ENCODE results near the gene TUBAL3. TPM values are rescaled to one million over a fixed set of nuclear protein-coding genes. Genes with fewer than 3 reads are reported as not detected.
"Not testable (repeated sequence)": the region's sequence is repeated elsewhere in the genome, so short reads cannot be mapped to it uniquely, and the experiment has no call there.

Gene TUBAL3
- total and polyA plus RNA-seq, 7 experiments from 2014 or later = not detected

- no peak overlapping the region for H3K4me3 ChIP-seq (ENCODE audit: low read length)
- peaks cover 0 to 47% (median 22%) of the 10 kb centered on the region in 5 donors for H3K36me3 Mint-ChIP-seq
- H3K27ac Mint-ChIP-seq = no peak overlapping the region
- H3K4me3 Mint-ChIP-seq = no peak overlapping the region
- no peak overlapping the region for H3K27ac ChIP-seq (ENCODE audit: low read depth, low read length)
- DNase-seq (no peak), ATAC-seq (no peak)
- H3K4me1 ChIP-seq (ENCODE audit: control insufficient read depth in 2 of 2, insufficient read depth in 2 of 2, low read length in 2 of 2) = no peaks in the 10 kb centered on the region
- no peaks in the 10 kb centered on the region for H3K27me3 ChIP-seq (ENCODE audit: control insufficient read depth in 2 of 2, insufficient read depth in 2 of 2, low read length in 2 of 2)
- intact Hi-C loops (cut with micrococcal nuclease) = loop anchor here in 1 of 2 donors (5.0 kb wide), 1 partner anchor 136 kb away; no protein-coding TSS in a partner anchor
- peaks cover 0 to 4% (median 0%) of the 10 kb centered on the region in 5 donors for H3K27me3 Mint-ChIP-seq
- H3K4me1 Mint-ChIP-seq = peaks cover 0 to 11% (median 0%) of the 10 kb centered on the region in 7 donors
- ChIA-PET CTCF (interaction anchor here (1.2 kb wide), 1 partner anchor 569 kb away, joined by 3 read pairs; no protein-coding TSS in a partner anchor), POLR2A (no interaction called here)
- no peaks in the 10 kb centered on the region for H3K9me3 ChIP-seq (ENCODE audit: control insufficient read depth in 2 of 3, low read length in 3 of 3)
- H3K36me3 ChIP-seq (ENCODE audit: control insufficient read depth in 2 of 3, insufficient read depth in 3 of 3, low read length in 3 of 3) = no peaks in the 10 kb centered on the region
- H3K9me3 Mint-ChIP-seq = peaks cover 0 to 24% (median 17%) of the 10 kb centered on the region in 11 donors
These were observed 14.0 kb upstream of the TUBAL3 start for GRCh38 chr10:5418584-5418983.

DNA sequence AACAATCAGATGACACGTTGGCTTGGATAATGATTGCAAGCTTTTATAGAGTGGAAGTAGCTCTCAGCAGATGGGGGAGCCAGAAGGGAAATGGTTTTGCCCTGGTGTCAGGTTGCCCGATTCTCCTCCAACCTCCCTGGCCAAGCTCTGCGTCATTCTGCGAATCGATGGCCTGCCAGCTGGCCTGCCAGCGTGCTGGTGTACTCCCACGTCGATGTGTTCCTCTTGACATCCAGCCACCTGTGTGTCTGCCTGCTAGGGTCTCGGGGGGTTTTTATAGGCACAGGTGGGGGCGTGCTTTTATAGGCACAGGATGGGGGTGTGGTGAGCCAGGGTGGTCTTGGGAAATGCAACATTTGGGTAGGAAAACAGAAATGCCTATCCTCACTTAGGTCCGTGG lies 12.4 kb upstream of the TUBAL3 start:
- no peaks in the 10 kb centered on the region for H3K9me3 ChIP-seq (ENCODE audit: control insufficient read depth in 2 of 3, low read length in 3 of 3)
- ChIA-PET CTCF (no interaction called here), POLR2A (no interaction called here)
- H3K4me3 ChIP-seq (ENCODE audit: low read length) = no peak overlapping the region
- H3K36me3 ChIP-seq (ENCODE audit: control insufficient read depth in 2 of 3, insufficient read depth in 3 of 3, low read length in 3 of 3) = no peaks in the 10 kb centered on the region
- no peaks in the 10 kb centered on the region for H3K4me1 ChIP-seq (ENCODE audit: control insufficient read depth in 2 of 2, insufficient read depth in 2 of 2, low read length in 2 of 2)
- no peak overlapping the region for H3K27ac Mint-ChIP-seq
- H3K36me3 Mint-ChIP-seq = peaks cover 0 to 43% (median 20%) of the 10 kb centered on the region in 5 donors
- peaks cover 0 to 5% (median 0%) of the 10 kb centered on the region in 5 donors for H3K27me3 Mint-ChIP-seq
- H3K4me1 Mint-ChIP-seq = peaks cover 0 to 13% (median 0%) of the 10 kb centered on the region in 7 donors
- intact Hi-C loops (cut with micrococcal nuclease) = loop anchor here in 1 of 2 donors (5.0 kb wide), 1 partner anchor 135 kb away; no protein-coding TSS in a partner anchor
- no peak overlapping the region for H3K4me3 Mint-ChIP-seq
- H3K27me3 ChIP-seq (ENCODE audit: control insufficient read depth in 2 of 2, insufficient read depth in 2 of 2, low read length in 2 of 2) = no peaks in the 10 kb centered on the region
- DNase-seq = no peak
- no peak for ATAC-seq
- H3K27ac ChIP-seq (ENCODE audit: low read depth, low read length) = no peak overlapping the region
- peaks cover 0 to 24% (median 17%) of the 10 kb centered on the region in 11 donors for H3K9me3 Mint-ChIP-seq

GRCh38 chr10:5413012-5413938 lies 8.6 kb upstream of the TUBAL3 start:
- no peak overlapping the region for H3K4me3 ChIP-seq (ENCODE audit: low read length)
- H3K4me1 ChIP-seq (ENCODE audit: control insufficient read depth in 2 of 2, insufficient read depth in 2 of 2, low read length in 2 of 2) = no peaks in the 10 kb centered on the region
- H3K27ac Mint-ChIP-seq = no peak overlapping the region
- no peaks in the 10 kb centered on the region for H3K9me3 ChIP-seq (ENCODE audit: control insufficient read depth in 2 of 3, low read length in 3 of 3)
- H3K4me1 Mint-ChIP-seq = peaks cover 0 to 6% (median 0%) of the 10 kb centered on the region in 7 donors
- ChIA-PET CTCF (no interaction called here), POLR2A (interaction anchor here (0.6 kb wide), 1 partner anchor 164 kb away, joined by 3 read pairs; no protein-coding TSS in a partner anchor)
- no peak overlapping the region for H3K4me3 Mint-ChIP-seq
- H3K27me3 Mint-ChIP-seq = peaks cover 0 to 21% (median 18%) of the 10 kb centered on the region in 5 donors
- no peak overlapping the region for H3K27ac ChIP-seq (ENCODE audit: low read depth, low read length)
- DNase-seq (peak in 2 of 9 donors; percentile 9 to 11), ATAC-seq (peak; percentile 3)
- intact Hi-C loops (cut with micrococcal nuclease) = no loop called here
- peaks cover 0 to 21% (median 1%) of the 10 kb centered on the region in 5 donors for H3K36me3 Mint-ChIP-seq
- H3K27me3 ChIP-seq (ENCODE audit: control insufficient read depth in 2 of 2, insufficient read depth in 2 of 2, low read length in 2 of 2) = no peaks in the 10 kb centered on the region
- H3K9me3 Mint-ChIP-seq = peaks cover 0 to 18% (median 2%) of the 10 kb centered on the region in 11 donors
- H3K36me3 ChIP-seq (ENCODE audit: control insufficient read depth in 2 of 3, insufficient read depth in 3 of 3, low read length in 3 of 3) = no peaks in the 10 kb centered on the region

- ChIA-PET CTCF (interaction anchor here (0.9 kb wide), 1 partner anchor 563 kb away, joined by 3 read pairs; no protein-coding TSS in a partner anchor), POLR2A (no interaction called here)
- peaks cover 0 to 5% (median 0%) of the 10 kb centered on the region in 7 donors for H3K4me1 Mint-ChIP-seq
- H3K4me3 Mint-ChIP-seq = peak within 1 kb of the TSS in 8 of 10 donors; percentile 77 to 88 (median 85)
- intact Hi-C loops (cut with micrococcal nuclease) = no loop called here
- peaks cover 0 to 12% (median 0%) of the 10 kb centered on the region in 11 donors for H3K9me3 Mint-ChIP-seq
- DNase-seq (peak; percentile 26 to 78 (median 61)), ATAC-seq (peak; percentile 91)
- Histone ChIP-seq H3K4me1 (ENCODE audit: control insufficient read depth in 2 of 2, insufficient read depth in 2 of 2, low read length in 2 of 2) (no peaks in the 10 kb centered on the region), H3K27ac (ENCODE audit: low read depth, low read length) (peak within 1 kb of the TSS; percentile 51), H3K27me3 (ENCODE audit: control insufficient read depth in 2 of 2, insufficient read depth in 2 of 2, low read length in 2 of 2) (no peaks in the 10 kb centered on the region), H3K4me3 (ENCODE audit: low read length) (peak within 1 kb of the TSS; percentile 58), H3K9me3 (ENCODE audit: control insufficient read depth in 2 of 3, low read length in 3 of 3) (no peaks in the 10 kb centered on the region), H3K36me3 (ENCODE audit: control insufficient read depth in 2 of 3, insufficient read depth in 3 of 3, low read length in 3 of 3) (no peaks in the 10 kb centered on the region)
- H3K27me3 Mint-ChIP-seq = peaks cover 0 to 27% (median 18%) of the 10 kb centered on the region in 5 donors
- H3K27ac Mint-ChIP-seq = peak within 1 kb of the TSS in 4 of 9 donors; percentile 36 to 72 (median 50)
- peaks cover 0 to 13% (median 0%) of the 10 kb centered on the region in 5 donors for H3K36me3 Mint-ChIP-seq
These were observed 7.8 kb upstream of the TUBAL3 start, which contains the start of gene NET1 for GRCh38 chr10:5412277-5412941. Gene NET1, plus strand, starts transcription at chr10:5412557. Its CDS starts 136 bp downstream, at chr10:5412693.

- no peak for ATAC-seq
- no peak for DNase-seq
- Mint-ChIP-seq H3K4me3 (peak overlapping the region in 8 of 10 donors; percentile 77 to 88 (median 85)), H3K27ac (peak overlapping the region in 4 of 9 donors; percentile 36 to 72 (median 50)), H3K4me1 (peaks cover 0 to 5% (median 0%) of the 10 kb centered on the region in 7 donors), H3K27me3 (peaks cover 0 to 27% (median 18%) of the 10 kb centered on the region in 5 donors), H3K9me3 (peaks cover 0 to 11% (median 0%) of the 10 kb centered on the region in 11 donors), H3K36me3 (peaks cover 0 to 9% (median 0%) of the 10 kb centered on the region in 5 donors)
- H3K27me3 ChIP-seq (ENCODE audit: control insufficient read depth in 2 of 2, insufficient read depth in 2 of 2, low read length in 2 of 2) = no peaks in the 10 kb centered on the region
- ChIA-PET POLR2A (interaction anchor here (0.6 kb wide), 4 partner anchors 100 to 597 kb away, joined by 3 read pairs; no protein-coding TSS in a partner anchor), CTCF (interaction anchor here (0.9 kb wide), 1 partner anchor 562 kb away, joined by 3 read pairs; no protein-coding TSS in a partner anchor)
- H3K27ac ChIP-seq (ENCODE audit: low read depth, low read length) = no peak overlapping the region
- H3K4me3 ChIP-seq (ENCODE audit: low read length) = peak overlapping the region; percentile 58
- H3K9me3 ChIP-seq (ENCODE audit: control insufficient read depth in 2 of 3, low read length in 3 of 3) = no peaks in the 10 kb centered on the region
- no peaks in the 10 kb centered on the region for H3K36me3 ChIP-seq (ENCODE audit: control insufficient read depth in 2 of 3, insufficient read depth in 3 of 3, low read length in 3 of 3)
- intact Hi-C loops (cut with micrococcal nuclease) = no loop called here
- no peaks in the 10 kb centered on the region for H3K4me1 ChIP-seq (ENCODE audit: control insufficient read depth in 2 of 2, insufficient read depth in 2 of 2, low read length in 2 of 2)
These were observed 7.3 kb upstream of the TUBAL3 start for GRCh38 chr10:5411941-5412276.

- H3K4me3 ChIP-seq (ENCODE audit: low read length); ATAC-seq; H3K27me3 ChIP-seq (ENCODE audit: control insufficient read depth in 2 of 2, insufficient read depth in 2 of 2, low read length in 2 of 2); DNase-seq; H3K4me1 Mint-ChIP-seq; intact Hi-C loops (cut with micrococcal nuclease); H3K9me3 ChIP-seq (ENCODE audit: control insufficient read depth in 2 of 3, low read length in 3 of 3); H3K27ac ChIP-seq (ENCODE audit: low read depth, low read length); CTCF ChIA-PET; H3K36me3 ChIP-seq (ENCODE audit: control insufficient read depth in 2 of 3, insufficient read depth in 3 of 3, low read length in 3 of 3); H3K36me3 Mint-ChIP-seq; POLR2A ChIA-PET; H3K4me1 ChIP-seq (ENCODE audit: control insufficient read depth in 2 of 2, insufficient read depth in 2 of 2, low read length in 2 of 2): not testable (repeated sequence)
- H3K9me3 Mint-ChIP-seq = peaks cover 0 to 11% (median 0%) of the 10 kb centered on the region in 11 donors
- H3K27me3 Mint-ChIP-seq = peaks cover 0 to 27% (median 17%) of the 10 kb centered on the region in 5 donors
- peak overlapping the region in 1 of 10 donors; percentile 58 for H3K4me3 Mint-ChIP-seq
- peak overlapping the region in 1 of 9 donors; percentile 17 for H3K27ac Mint-ChIP-seq
These were observed 6.2 kb upstream of the TUBAL3 start for GRCh38 chr10:5410787-5411186.

Measured in naive thymus-derived CD4-positive, alpha-beta T cell (primary cell).